Vagina (tissue), 2 donors: Measurements from ENCODE around the gene EFNB2. TPM values are rescaled to one million over a fixed set of nuclear protein-coding genes. Genes with fewer than 3 reads are reported as not detected.

Experiments
- DNase-seq, 2 donors: peaks; one replicate each; pipeline ENCODE4 v3.0.0-alpha.2; 2017; ENCODE audit errors: extremely low spot score in 2 of 2
- H3K27ac ChIP-seq: fragments of 200-600 bp; sonication (generic); one replicate; pipeline ENCODE4 v1.5.1; 2019
- H3K27me3 ChIP-seq: fragments of 200-600 bp; sonication (generic); one replicate; pipeline ENCODE4 v1.5.1; 2019
- H3K36me3 ChIP-seq, 2 donors: fragments of 200-600 bp; sonication (generic); one replicate each; pipeline ENCODE4 v1.5.1; 2017 to 2019
- H3K4me1 ChIP-seq: fragments of 200-600 bp; sonication (generic); one replicate; pipeline ENCODE4 v1.5.1; 2019
- H3K4me3 ChIP-seq, 2 donors: fragments of 200-600 bp; sonication (generic); 1 replicate in 1 of 2; 2 replicates in 1 of 2; pipeline ENCODE4 v1.5.1; 2016 to 2019
- H3K9me3 ChIP-seq: fragments of 200-600 bp; sonication (generic); one replicate; pipeline ENCODE4 v1.5.1; 2019
- CTCF ChIP-seq, 3 experiments: fragments of 450-650 bp in 2 of 3; fragments of 200-600 bp in 1 of 3; sonication (generic) in 1 of 3; IDR thresholded peaks; one replicate each; pipeline ENCODE4 v1.5.1; 2017 to 2019; ENCODE audit warnings: antibody characterized with exemption in 3 of 3, mild to moderate bottlenecking in 2 of 3, moderate library complexity in 2 of 3
- POLR2A ChIP-seq, 2 donors: fragments of 450-650 bp; IDR thresholded peaks; one replicate each; pipeline ENCODE4 v1.6.1; 2017; ENCODE audit warnings: antibody characterized with exemption in 2 of 2, mild to moderate bottlenecking in 2 of 2, moderate library complexity in 2 of 2
- POLR2AphosphoS5 ChIP-seq, 2 donors: sonication (generic); formaldehyde crosslinking; IDR thresholded peaks; one replicate each; pipeline ENCODE4 v1.9.0; 2017; ENCODE audit warnings: antibody characterized with exemption in 2 of 2, mild to moderate bottlenecking in 2 of 2, low read depth in 1 of 2; ENCODE audit not compliant: insufficient read depth in 1 of 2
- intact Hi-C: fragments of 100-400 bp; cut with DNase I; formaldehyde crosslinking; loops from one replicate; pipeline ENCODE4 v1.15.1; 2023
- total RNA-seq: library from RNA; depleted of rRNA; stranded (reverse); fragments of >200 nt; gene quantifications from one replicate; pipeline ENCODE4 v1.2.3, GENCODE V29; 2016

The EFNB2 gene
- total RNA-seq, 1 donor from 2014 or later = 17.9 TPM

- intact Hi-C loops = no loop called here
- no peak for DNase-seq
- no peak overlapping the region for H3K27ac ChIP-seq
These were observed 79.7 kb downstream of the EFNB2 start for GRCh38 chr13:106455777-106456176.

GRCh38 chr13:106455190-106455589 is 80.3 kb downstream of the EFNB2 start:
- TF ChIP-seq CTCF (IDR thresholded peaks at IDR 0.05) (no peak), POLR2AphosphoS5 (IDR thresholded peaks at IDR 0.05; ENCODE audit: insufficient read depth in 1 of 2, low read depth in 1 of 2) (no peak), POLR2A (IDR thresholded peaks at IDR 0.05) (no peak)
- DNase-seq = peak in 1 of 2 donors; percentile 81
- Histone ChIP-seq H3K27me3 (no peaks in the 10 kb centered on the region), H3K4me1 (no peaks in the 10 kb centered on the region), H3K36me3 (no peaks in the 10 kb centered on the region), H3K9me3 (no peaks in the 10 kb centered on the region), H3K27ac (no peak overlapping the region), H3K4me3 (no peak overlapping the region)
- intact Hi-C loops = no loop called here

More at GRCh38 chr13:106455777-106456176, 79.7 kb downstream of the EFNB2 start:
- H3K4me1 ChIP-seq = no peaks in the 10 kb centered on the region
- no peak overlapping the region for H3K4me3 ChIP-seq
- TF ChIP-seq POLR2A (IDR thresholded peaks at IDR 0.05) (no peak), CTCF (IDR thresholded peaks at IDR 0.05) (no peak), POLR2AphosphoS5 (IDR thresholded peaks at IDR 0.05; ENCODE audit: insufficient read depth in 1 of 2, low read depth in 1 of 2) (no peak)
- no peaks in the 10 kb centered on the region for H3K9me3 ChIP-seq
- H3K27me3 ChIP-seq = no peaks in the 10 kb centered on the region
- H3K36me3 ChIP-seq = no peaks in the 10 kb centered on the region

- peak in 1 of 2 donors; percentile 52 for DNase-seq
- no peaks in the 10 kb centered on the region for H3K4me1 ChIP-seq
- intact Hi-C loops = no loop called here
- TF ChIP-seq POLR2AphosphoS5 (IDR thresholded peaks at IDR 0.05; ENCODE audit: insufficient read depth in 1 of 2, low read depth in 1 of 2) (no peak), CTCF (IDR thresholded peaks at IDR 0.05) (no peak), POLR2A (IDR thresholded peaks at IDR 0.05) (no peak)
- H3K9me3 ChIP-seq = no peaks in the 10 kb centered on the region
- H3K27me3 ChIP-seq = no peaks in the 10 kb centered on the region
- no peak overlapping the region for H3K4me3 ChIP-seq
- no peaks in the 10 kb centered on the region for H3K36me3 ChIP-seq
- no peak overlapping the region for H3K27ac ChIP-seq
These were observed 82.4 kb downstream of the EFNB2 start for GRCh38 chr13:106453101-106453500.

- TF ChIP-seq CTCF (IDR thresholded peaks at IDR 0.05) (no peak), POLR2AphosphoS5 (IDR thresholded peaks at IDR 0.05; ENCODE audit: insufficient read depth in 1 of 2, low read depth in 1 of 2) (no peak), POLR2A (IDR thresholded peaks at IDR 0.05) (no peak)
- H3K4me3 ChIP-seq = no peak overlapping the region
- H3K4me1 ChIP-seq = no peaks in the 10 kb centered on the region
- no peaks in the 10 kb centered on the region for H3K9me3 ChIP-seq
- DNase-seq = peak in 1 of 2 donors; percentile 74
- no peaks in the 10 kb centered on the region for H3K36me3 ChIP-seq
- H3K27ac ChIP-seq = no peak overlapping the region
- intact Hi-C loops = no loop called here
- no peaks in the 10 kb centered on the region for H3K27me3 ChIP-seq
These were observed 84.5 kb downstream of the EFNB2 start for GRCh38 chr13:106450991-106451390.

- no peaks in the 10 kb centered on the region for H3K27me3 ChIP-seq
- H3K9me3 ChIP-seq = no peaks in the 10 kb centered on the region
- no peak overlapping the region for H3K27ac ChIP-seq
- peak in 1 of 2 donors; percentile 5 for DNase-seq
- no peaks in the 10 kb centered on the region for H3K4me1 ChIP-seq
- no peaks in the 10 kb centered on the region for H3K36me3 ChIP-seq
- H3K4me3 ChIP-seq = no peak overlapping the region
- intact Hi-C loops = no loop called here
- TF ChIP-seq CTCF (IDR thresholded peaks at IDR 0.05) = no peak
- TF ChIP-seq POLR2A (IDR thresholded peaks at IDR 0.05) = no peak
- no peak for TF ChIP-seq POLR2AphosphoS5 (IDR thresholded peaks at IDR 0.05; ENCODE audit: insufficient read depth in 1 of 2, low read depth in 1 of 2)
These were observed 86.4 kb downstream of the EFNB2 start for GRCh38 chr13:106449096-106449495.
